T-helper 2 cell treated with Interferon-gamma antibody and Interleukin-4, amounts not matched to agents 5 μg/mL and 100 μg/mL, for 36 hours (primary cell): ENCODE measurements around the gene KRT74.

Source experiments
- DNase-seq: peaks from one replicate; pipeline ENCODE4 v3.0.0; 2021; ENCODE audit warnings: low spot score
- H3K27ac Mint-ChIP-seq: one replicate; pipeline ENCODE4 v1.8.0; 2021; ENCODE audit warnings: mild to moderate bottlenecking, mixed read lengths
- H3K27me3 Mint-ChIP-seq: one replicate; pipeline ENCODE4 v1.8.0; 2021; ENCODE audit warnings: low read depth, mixed read lengths
- H3K36me3 Mint-ChIP-seq: one replicate; pipeline ENCODE4 v1.8.0; 2021; ENCODE audit warnings: low read depth, mixed read lengths
- H3K4me1 Mint-ChIP-seq: one replicate; pipeline ENCODE4 v1.8.0; 2021; ENCODE audit warnings: low read depth, mixed read lengths
- H3K4me3 Mint-ChIP-seq: one replicate; pipeline ENCODE4 v1.8.0; 2022; ENCODE audit warnings: mild to moderate bottlenecking, moderate library complexity, mixed read lengths
- H3K9me3 Mint-ChIP-seq: one replicate; pipeline ENCODE4 v1.8.0; 2021; ENCODE audit warnings: mixed read lengths

Gene KRT74

DNA sequence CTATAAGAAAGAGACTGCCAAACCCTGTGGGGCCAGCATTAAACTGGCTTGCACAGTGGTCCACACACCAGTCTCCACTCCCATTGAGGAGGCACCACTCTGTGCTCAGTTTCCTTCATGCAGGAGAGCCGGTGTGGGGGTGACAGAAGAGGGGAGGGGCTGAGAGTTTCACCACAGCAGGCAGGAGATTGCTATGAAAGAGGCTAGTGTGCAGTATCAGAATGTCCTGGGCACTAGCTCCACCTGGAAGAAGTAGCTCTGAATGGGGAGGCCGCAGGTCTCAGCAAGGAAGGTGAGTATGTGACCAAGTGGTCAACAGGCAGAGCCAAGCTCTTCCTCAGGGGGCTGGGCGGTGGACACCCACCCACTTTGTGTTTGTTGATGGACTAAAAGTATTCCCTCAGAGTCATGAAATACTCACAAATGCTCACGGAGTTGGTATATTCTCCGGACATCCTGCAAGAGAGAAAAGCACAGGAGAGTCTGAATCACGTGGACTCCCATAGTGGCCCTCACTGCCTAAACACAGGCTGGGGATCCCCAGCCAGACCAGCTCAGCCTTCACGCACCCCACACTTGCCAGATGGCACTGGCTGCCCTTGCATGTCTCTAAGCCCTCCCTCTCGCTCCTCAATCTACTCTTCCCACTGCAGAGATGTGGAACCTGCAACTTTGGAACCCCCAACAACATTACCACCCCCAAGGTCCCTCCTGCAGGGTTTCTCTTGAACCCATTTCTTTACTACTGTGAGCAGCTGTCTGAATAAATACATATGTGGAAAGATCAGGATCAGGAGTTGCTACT lies 35.4 kb upstream of the KRT74 start:
- H3K9me3 Mint-ChIP-seq = no peaks in the 10 kb centered on the region
- DNase-seq = no peak
- no peak overlapping the region for H3K4me3 Mint-ChIP-seq
- no peaks in the 10 kb centered on the region for H3K36me3 Mint-ChIP-seq
- H3K27ac Mint-ChIP-seq = no peak overlapping the region
- peaks cover 2% of the 10 kb centered on the region for H3K27me3 Mint-ChIP-seq
- peaks cover 45% of the 10 kb centered on the region for H3K4me1 Mint-ChIP-seq

GRCh38 chr12:52608161-52608560 lies 34.5 kb upstream of the KRT74 start:
- Mint-ChIP-seq H3K27ac (no peak overlapping the region), H3K36me3 (no peaks in the 10 kb centered on the region), H3K27me3 (peaks cover 5% of the 10 kb centered on the region), H3K9me3 (no peaks in the 10 kb centered on the region), H3K4me1 (peaks cover 43% of the 10 kb centered on the region), H3K4me3 (no peak overlapping the region)
- DNase-seq = no peak

DNA sequence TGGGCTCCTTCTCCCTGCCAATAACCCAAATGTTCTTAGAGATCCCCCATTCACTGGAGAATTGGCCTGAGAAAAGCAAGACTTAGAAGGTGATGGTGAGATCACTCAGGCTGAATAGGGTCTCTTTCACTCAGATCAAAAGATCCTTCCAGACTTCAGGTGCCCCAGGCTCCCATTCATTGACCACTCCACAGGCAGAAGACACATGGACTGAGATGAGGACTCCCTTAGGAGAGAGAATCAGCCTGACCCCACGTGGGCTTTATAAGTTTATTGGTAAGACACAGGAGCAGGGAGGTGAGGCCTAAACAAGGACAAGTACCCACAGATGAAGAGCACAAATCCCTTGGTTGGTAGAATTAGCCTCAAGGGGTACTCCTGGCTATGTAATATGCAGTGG lies 33.7 kb upstream of the KRT74 start:
- no peak for DNase-seq
- Mint-ChIP-seq H3K9me3 (no peaks in the 10 kb centered on the region), H3K27me3 (peaks cover 10% of the 10 kb centered on the region), H3K27ac (no peak overlapping the region), H3K36me3 (no peaks in the 10 kb centered on the region), H3K4me1 (peaks cover 39% of the 10 kb centered on the region), H3K4me3 (no peak overlapping the region)

DNA sequence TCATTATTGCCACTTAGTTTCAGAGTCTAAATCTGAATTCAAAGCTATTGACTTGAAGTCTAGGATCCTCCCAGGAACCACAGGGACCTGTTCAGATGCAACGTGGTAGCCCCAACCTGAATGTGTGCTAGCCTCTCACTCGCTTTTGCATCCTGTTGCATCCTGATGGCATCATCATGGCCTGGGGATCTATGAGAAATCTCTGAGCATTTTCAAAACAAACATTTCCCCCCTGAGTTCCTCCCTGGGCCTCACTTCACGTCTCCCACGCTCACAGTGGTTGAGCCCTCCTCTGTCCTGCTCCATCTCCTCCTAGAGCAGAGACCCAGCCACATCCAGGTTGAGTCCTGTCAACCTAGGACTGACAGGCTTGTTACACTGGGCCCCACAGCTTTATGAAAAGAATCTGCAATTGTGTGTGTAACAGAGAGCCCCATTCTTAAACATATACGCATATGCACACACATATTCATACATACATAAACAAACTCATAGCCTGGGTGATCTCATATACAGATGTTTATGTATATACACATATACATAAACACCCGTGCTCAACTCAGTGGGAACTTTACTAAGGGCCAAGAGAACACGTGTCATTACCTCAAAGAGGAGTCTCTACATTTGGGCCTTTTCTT lies 33.1 kb upstream of the KRT74 start:
- DNase-seq = no peak
- H3K4me3 Mint-ChIP-seq = no peak overlapping the region
- peaks cover 39% of the 10 kb centered on the region for H3K4me1 Mint-ChIP-seq
- H3K9me3 Mint-ChIP-seq = no peaks in the 10 kb centered on the region
- no peak overlapping the region for H3K27ac Mint-ChIP-seq
- H3K27me3 Mint-ChIP-seq = peaks cover 13% of the 10 kb centered on the region
- H3K36me3 Mint-ChIP-seq = no peaks in the 10 kb centered on the region

DNA sequence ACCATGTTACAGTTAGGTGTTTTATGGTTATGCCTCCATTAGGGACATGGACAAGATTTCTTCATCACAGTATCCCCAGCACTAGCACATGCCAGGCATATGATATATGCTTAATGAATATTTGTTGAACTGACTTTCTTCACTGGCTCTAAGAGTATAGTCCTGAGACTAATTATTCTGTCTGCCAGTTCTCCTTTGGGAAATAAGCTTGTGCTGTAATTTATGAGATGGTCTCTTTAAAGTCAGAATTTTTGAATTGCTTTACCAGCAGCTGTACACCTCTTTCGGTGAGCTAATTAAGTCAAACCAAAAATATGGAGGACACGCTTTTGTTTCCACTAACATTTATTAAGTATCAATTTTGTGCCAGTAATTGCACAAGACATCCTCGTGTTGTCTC lies 32.5 kb upstream of the KRT74 start:
- DNase-seq = no peak
- H3K4me1 Mint-ChIP-seq = peaks cover 39% of the 10 kb centered on the region
- H3K36me3 Mint-ChIP-seq = no peaks in the 10 kb centered on the region
- H3K27ac Mint-ChIP-seq = no peak overlapping the region
- H3K27me3 Mint-ChIP-seq = peaks cover 16% of the 10 kb centered on the region
- no peak overlapping the region for H3K4me3 Mint-ChIP-seq
- no peaks in the 10 kb centered on the region for H3K9me3 Mint-ChIP-seq

- peaks cover 35% of the 10 kb centered on the region for H3K4me1 Mint-ChIP-seq
- H3K27me3 Mint-ChIP-seq = peaks cover 16% of the 10 kb centered on the region
- H3K9me3 Mint-ChIP-seq = no peaks in the 10 kb centered on the region
- H3K4me3 Mint-ChIP-seq = no peak overlapping the region
- no peak for DNase-seq
- no peaks in the 10 kb centered on the region for H3K36me3 Mint-ChIP-seq
- H3K27ac Mint-ChIP-seq = no peak overlapping the region
Measured at GRCh38 chr12:52605542-52605941, 31.9 kb upstream of the KRT74 start.

- Mint-ChIP-seq H3K4me1 (peaks cover 30% of the 10 kb centered on the region), H3K36me3 (no peaks in the 10 kb centered on the region), H3K27ac (no peak overlapping the region), H3K27me3 (peaks cover 23% of the 10 kb centered on the region), H3K9me3 (no peaks in the 10 kb centered on the region), H3K4me3 (no peak overlapping the region)
- no peak for DNase-seq
Measured at GRCh38 chr12:52604859-52605258, 31.2 kb upstream of the KRT74 start.

DNA sequence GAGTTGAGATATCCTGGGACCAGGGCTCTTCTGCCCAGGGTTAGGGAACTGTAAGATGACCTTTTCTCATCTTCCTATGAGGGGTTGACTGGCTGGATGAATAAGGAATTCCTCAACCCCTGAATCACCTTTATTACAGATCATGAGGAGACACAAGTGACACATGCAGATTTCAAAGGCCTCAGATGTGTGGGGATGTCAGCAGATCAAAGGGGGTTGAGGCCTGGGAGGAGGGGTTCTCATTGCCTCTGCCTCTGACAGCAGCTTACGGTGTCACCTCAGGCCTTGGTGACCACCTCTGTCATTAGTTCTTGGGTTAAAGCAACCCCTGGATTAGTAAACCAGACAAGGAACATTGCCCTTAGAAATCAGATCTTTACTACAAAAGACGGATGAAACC lies 29.7 kb upstream of the KRT74 start:
- H3K4me1 Mint-ChIP-seq = peaks cover 20% of the 10 kb centered on the region
- no peaks in the 10 kb centered on the region for H3K9me3 Mint-ChIP-seq
- DNase-seq = no peak
- H3K27ac Mint-ChIP-seq = no peak overlapping the region
- no peaks in the 10 kb centered on the region for H3K36me3 Mint-ChIP-seq
- no peak overlapping the region for H3K4me3 Mint-ChIP-seq
- H3K27me3 Mint-ChIP-seq = peaks cover 27% of the 10 kb centered on the region

GRCh38 chr12:52602552-52602951 lies 28.9 kb upstream of the KRT74 start:
- Mint-ChIP-seq H3K36me3 (no peaks in the 10 kb centered on the region), H3K4me3 (no peak overlapping the region), H3K4me1 (peaks cover 16% of the 10 kb centered on the region), H3K27me3 (peaks cover 34% of the 10 kb centered on the region), H3K9me3 (no peaks in the 10 kb centered on the region), H3K27ac (no peak overlapping the region)
- no peak for DNase-seq

- no peak overlapping the region for H3K27ac Mint-ChIP-seq
Measured at GRCh38 chr12:52601671-52602070, 28.0 kb upstream of the KRT74 start.

DNA sequence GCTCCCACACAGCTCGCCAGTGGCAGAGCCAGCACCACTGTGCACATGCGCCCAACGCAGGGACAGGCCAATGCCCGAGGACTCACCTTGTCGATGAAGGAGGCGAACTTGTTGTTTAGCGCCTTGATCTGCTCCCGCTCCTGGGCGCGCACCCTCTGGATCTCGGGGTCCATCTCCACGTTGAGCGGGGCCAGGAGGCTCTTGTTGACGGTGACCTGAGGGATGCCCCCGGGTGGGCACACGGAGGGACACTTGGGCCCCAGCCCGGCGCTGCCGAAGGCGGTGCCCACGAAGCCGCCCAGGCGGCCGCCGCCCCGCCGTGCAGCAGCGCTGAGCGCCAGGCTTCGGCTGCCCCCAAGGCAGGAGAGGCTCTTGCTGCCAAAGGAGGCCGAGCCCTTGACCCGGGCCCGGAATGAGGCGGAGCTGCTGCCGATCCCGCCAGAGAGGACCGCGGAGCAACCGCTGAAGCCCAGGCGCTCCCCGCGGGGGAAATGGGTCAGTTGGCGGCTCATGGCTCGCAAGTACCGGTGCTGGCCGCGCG lies 27.4 kb upstream of the KRT74 start, which contains the start of gene KRT72:
Gene KRT72 (minus strand): TSS at position 523 of the 541 bp plus-strand sequence. CDS start 11 bp downstream, at position 512.
- H3K36me3 Mint-ChIP-seq = no peaks in the 10 kb centered on the region
- H3K27ac Mint-ChIP-seq = no peak within 1 kb of the TSS
- H3K4me1 Mint-ChIP-seq = peaks cover 14% of the 10 kb centered on the region
- H3K27me3 Mint-ChIP-seq = peaks cover 40% of the 10 kb centered on the region
- DNase-seq = no peak
- H3K9me3 Mint-ChIP-seq = no peaks in the 10 kb centered on the region
- no peak within 1 kb of the TSS for H3K4me3 Mint-ChIP-seq

More at GRCh38 chr12:52601671-52602070, 28.0 kb upstream of the KRT74 start:
- Mint-ChIP-seq H3K36me3 (no peaks in the 10 kb centered on the region), H3K9me3 (no peaks in the 10 kb centered on the region), H3K4me3 (no peak overlapping the region), H3K4me1 (peaks cover 14% of the 10 kb centered on the region), H3K27me3 (peaks cover 38% of the 10 kb centered on the region)
- no peak for DNase-seq

- peaks cover 45% of the 10 kb centered on the region for H3K27me3 Mint-ChIP-seq
- H3K4me1 Mint-ChIP-seq = peaks cover 10% of the 10 kb centered on the region
- no peaks in the 10 kb centered on the region for H3K9me3 Mint-ChIP-seq
- H3K36me3 Mint-ChIP-seq = no peaks in the 10 kb centered on the region
- no peak overlapping the region for H3K4me3 Mint-ChIP-seq
- no peak for DNase-seq
- no peak overlapping the region for H3K27ac Mint-ChIP-seq
Measured at GRCh38 chr12:52600475-52600874, 26.8 kb upstream of the KRT74 start.

- no peaks in the 10 kb centered on the region for H3K36me3 Mint-ChIP-seq
- no peaks in the 10 kb centered on the region for H3K9me3 Mint-ChIP-seq
- no peak overlapping the region for H3K27ac Mint-ChIP-seq
- H3K27me3 Mint-ChIP-seq = peaks cover 46% of the 10 kb centered on the region
- DNase-seq = no peak
- H3K4me3 Mint-ChIP-seq = no peak overlapping the region
- peaks cover 7% of the 10 kb centered on the region for H3K4me1 Mint-ChIP-seq
Measured at GRCh38 chr12:52600071-52600470, 26.4 kb upstream of the KRT74 start.

DNA sequence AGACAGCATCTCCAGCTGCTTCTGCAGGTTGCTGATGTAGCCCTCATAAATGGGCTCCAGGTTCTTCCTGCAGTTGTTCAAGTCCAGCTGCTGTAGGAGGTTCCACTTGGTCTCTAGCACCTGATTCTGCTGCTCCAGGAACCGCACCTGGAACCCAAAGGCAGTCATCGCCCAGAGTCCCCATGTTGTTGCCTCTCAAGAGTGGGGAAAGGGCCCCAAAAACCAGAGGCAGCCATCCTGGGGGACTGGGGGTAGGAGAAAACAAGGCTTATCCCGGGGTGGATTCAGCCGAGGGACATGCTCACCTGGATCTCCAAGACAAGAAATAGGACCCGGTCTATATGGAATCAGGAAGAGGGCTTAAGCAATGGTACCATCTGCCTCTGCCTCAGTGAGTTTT lies 25.3 kb upstream of the KRT74 start:
- no peak for DNase-seq
- no peak overlapping the region for H3K27ac Mint-ChIP-seq
- no peaks in the 10 kb centered on the region for H3K9me3 Mint-ChIP-seq
- H3K27me3 Mint-ChIP-seq = peaks cover 45% of the 10 kb centered on the region
- H3K4me1 Mint-ChIP-seq = peaks cover 2% of the 10 kb centered on the region
- H3K36me3 Mint-ChIP-seq = no peaks in the 10 kb centered on the region
- H3K4me3 Mint-ChIP-seq = no peak overlapping the region
